ENCODE data around the gene PTPRCAP.
"Not testable (repeated sequence)": the region's sequence is repeated elsewhere in the genome, so short reads cannot be mapped to it uniquely, and the experiment has no call there.

The PTPRCAP gene

DNA sequence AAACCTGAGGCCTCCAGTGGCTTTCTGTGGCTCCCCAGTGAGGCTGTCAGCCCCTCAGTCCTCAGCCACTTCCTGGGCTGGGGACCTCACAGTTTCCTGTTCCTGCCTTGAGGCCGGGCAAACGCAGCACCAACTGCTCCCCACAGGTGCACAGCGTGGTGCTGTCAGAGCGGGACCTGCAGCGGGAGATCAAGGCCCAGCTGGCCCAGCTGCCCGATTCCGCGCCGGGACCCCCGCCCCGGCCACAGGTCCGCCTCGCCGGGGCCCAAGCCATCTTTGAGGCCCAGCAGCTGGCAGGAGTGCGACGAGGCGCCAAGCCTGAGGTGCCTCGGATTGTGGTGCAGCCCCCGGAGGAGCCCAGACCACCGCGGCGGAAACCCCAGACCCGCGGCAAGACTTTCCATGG is 28.2 kb downstream of the PTPRCAP start:
- DNase-seq (ENCODE audit: low spot score) = no peak

DNA sequence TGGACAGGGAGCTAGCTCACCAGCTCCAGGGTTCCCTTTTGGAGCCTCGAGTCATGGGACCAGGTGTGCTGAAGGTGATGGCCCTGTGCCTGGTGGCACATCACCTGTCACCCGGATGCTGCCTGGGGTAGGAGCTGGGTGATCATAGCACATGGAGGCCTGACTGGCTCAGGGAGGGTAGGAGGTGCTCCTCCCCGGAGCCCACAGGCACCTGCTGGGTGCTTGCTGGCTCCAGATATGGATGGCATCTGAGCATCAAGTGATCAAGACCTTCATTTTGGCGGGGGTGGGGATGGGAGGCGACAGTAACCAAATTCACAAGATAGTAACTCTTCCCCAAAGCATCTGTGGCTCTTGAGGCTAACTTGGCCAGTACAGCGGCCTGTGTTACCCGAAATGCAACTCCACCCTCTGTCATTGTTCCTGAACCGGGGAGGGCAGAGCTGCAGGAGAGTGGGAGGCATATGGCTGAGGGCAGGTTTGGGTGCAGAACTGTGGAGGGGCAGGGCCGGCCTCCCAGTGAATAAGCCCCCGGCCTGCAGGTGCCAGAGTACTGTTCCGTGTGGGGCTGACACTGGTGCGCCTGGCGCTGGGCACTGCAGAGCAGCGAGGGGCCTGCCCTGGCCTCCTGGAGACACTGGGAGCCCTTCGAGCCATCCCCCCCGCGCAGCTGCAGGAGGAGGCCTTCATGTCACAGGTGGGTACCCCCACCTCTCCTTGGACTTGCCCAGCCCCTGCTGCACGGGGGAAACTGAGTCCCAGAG is 28.9 kb downstream of the PTPRCAP start:
- DNase-seq (ENCODE audit: low spot score) = no peak

DNA sequence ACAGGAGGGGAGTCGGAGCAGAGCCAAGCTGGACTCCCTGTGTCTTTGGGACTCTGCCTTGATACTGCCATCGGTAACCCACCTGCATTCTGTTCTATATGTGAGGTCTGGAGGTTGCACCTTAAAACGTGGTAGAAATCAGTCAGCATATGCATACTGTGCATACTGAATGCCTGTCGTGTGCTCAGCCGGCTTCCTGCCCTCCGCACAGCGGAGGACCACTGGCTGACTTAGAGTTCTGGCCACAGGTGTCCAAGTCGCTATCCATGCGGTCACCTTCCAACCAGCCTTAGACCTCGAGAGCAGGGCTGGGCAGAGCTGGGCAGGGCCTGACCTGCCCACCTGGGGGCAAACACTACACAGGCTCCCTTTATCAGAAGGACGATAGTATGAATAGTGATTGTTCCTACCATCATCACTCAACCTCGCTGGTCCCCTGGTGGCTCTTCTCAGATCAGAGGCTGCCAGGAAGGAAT is 29.8 kb downstream of the PTPRCAP start:
- no peak for DNase-seq (ENCODE audit: low spot score)

DNA sequence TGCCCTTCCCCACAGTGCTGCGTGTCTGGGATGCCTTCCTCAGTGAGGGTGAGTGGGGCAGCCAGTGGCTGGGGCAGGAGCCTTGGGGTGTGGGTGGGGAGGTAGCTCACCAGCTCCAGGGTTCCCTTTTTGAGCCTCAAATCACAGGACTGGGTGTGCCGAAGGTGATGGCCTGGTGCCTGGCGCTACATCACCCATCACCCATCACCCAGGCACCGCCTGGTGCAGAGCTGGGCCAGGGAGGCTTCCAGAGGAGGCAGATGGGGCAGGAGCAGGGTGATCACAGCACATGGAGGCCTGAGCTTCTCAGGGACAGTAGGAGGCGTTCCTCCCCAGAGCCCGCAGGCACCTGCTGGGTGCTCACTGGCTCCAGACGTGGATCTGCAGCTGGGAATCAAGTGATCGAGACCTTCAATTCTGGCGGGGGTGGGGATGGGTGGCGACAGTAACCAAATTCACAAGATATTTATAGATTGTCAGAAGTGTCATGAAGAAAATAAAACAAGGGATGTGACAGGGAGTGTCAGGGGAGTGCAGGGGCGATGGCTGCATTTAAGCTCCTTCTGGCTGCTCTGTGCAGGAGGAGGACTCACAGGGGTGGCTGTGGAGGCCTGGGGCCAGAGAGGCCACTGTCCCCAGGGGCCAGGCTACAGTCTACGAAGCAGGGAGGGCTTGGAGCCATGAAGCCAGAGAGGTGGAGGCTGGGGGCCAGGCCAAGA is 30.4 kb downstream of the PTPRCAP start:
- DNase-seq (ENCODE audit: low spot score) = no peak

DNA sequence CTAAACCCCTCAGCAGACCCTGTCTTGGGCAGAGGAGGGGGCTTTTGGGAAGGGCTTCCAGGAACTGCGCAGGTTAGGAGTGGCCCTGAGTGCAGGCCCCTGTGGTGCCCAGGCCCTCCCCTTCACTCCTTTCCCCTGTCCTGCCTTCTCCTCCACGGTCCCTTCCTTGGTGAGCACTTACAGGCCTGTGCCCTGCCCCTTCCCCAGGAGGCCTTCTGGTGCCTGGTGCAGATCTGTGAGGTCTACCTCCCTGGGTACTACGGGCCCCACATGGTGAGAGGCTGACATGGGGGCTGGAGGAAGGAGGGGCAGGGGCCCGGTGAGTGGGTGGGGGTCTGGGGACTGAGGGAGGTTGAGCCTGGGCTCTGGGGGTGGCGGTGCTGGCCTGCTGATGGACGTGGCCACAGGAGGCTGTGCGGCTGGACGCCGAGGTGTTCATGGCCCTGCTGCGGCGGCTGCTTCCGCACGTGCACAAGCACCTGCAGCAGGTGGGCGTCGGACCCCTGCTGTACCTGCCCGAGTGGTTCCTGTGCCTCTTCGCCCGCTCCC is 31.0 kb downstream of the PTPRCAP start:
- DNase-seq (ENCODE audit: low spot score) = no peak

DNA sequence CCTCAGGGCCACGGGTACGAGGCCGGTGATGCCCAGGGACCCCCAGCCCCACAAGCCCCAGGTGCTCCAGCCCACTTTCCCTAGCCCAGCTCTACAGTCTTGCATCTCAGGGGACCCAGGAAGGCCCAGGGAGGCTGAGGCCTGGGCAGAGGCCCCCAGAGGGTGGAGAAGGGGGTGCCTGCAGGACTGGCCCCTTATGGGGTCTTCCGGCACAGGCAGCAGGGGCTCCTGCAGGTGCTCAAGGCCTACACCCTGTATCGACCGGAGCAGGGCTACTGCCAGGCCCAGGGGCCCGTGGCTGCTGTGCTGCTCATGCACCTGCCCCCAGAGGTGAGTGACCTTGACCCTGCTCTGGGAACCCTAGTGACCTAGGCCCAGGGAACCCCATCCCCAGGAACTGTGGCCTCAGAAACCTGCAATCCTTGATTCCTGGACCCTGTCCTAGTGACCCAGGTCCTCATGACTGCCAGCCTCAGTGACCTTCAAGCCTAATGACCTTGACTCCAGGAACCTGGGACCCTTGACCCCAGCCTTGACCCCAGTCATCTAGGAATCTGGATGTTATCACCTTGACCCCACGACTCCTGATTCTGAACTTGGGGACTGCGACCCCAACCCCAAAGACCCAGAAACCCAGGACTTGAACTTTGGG is 31.7 kb downstream of the PTPRCAP start:
- DNase-seq (ENCODE audit: low spot score) = no peak

DNA sequence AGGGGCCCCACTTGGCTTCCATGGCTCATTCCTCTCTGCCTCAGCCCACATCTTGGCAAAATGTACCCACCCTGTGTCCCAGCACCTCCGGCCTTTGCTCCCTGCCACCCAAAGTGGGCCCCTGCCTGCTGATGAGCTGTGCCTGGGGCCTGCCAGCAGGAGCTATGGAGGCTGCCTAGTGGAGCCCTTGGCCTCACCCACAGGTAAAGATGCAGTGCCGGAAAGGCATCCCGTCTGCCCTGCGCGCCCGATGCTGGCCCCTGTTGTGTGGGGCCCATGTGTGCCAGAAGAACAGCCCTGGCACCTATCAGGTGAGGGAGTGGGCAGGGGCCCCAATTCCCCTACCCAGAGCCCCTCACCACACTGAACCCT is 32.3 kb downstream of the PTPRCAP start:
- DNase-seq (ENCODE audit: low spot score) = no peak

DNA sequence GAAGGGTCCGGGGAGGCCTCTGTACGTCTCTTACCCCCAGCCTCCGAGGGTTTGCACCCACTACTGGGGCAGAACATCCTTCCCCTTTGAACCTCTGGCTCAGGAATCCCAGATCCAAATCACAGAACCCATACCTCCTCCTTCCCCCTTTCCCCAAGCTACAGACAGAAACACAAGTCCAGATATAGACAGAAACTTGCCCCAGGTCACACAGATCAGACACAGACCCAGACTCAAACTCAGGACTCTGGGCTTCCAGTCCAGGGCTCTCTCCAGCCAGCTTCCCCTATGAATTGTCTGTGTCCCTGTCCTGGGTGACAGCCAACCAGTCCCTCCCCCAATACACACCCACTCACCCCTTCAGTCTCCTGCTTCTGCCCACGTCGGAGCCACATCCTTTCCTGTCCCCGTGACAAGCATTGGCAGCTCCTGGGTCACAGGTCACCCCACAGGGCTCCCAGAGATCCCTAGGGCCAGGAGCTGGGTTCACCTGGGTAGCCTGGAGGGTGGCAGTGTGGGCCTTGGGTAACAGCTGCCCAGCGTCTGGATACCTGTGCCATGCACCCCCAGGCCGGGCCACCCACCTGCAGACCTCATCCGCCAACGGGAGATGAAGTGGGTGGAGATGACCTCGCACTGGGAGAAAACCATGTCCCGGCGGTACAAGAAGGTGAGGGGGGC is 32.8 kb downstream of the PTPRCAP start:
- no peak for DNase-seq (ENCODE audit: low spot score)

DNA sequence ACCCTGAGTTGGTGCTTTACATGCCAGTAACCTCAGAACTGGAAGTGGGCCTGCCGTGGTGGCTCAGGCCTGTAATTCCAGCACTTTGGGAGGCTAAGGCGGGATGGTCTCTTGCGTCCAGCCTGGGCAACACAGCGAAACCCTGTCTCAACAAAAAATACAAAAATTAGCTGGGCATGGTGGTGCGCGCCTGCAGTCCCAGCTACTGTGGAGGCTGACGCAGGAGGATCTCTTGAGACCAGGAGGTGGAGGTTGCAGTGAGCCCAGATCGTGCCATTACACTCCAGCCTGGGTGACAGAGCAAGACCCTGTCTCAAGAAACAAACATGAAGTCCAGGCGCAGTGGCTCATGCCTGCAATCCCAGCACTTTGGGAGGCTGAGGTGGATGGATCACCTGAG is 34.4 kb downstream of the PTPRCAP start:
- DNase-seq (ENCODE audit: low spot score) = not testable (repeated sequence)

DNA sequence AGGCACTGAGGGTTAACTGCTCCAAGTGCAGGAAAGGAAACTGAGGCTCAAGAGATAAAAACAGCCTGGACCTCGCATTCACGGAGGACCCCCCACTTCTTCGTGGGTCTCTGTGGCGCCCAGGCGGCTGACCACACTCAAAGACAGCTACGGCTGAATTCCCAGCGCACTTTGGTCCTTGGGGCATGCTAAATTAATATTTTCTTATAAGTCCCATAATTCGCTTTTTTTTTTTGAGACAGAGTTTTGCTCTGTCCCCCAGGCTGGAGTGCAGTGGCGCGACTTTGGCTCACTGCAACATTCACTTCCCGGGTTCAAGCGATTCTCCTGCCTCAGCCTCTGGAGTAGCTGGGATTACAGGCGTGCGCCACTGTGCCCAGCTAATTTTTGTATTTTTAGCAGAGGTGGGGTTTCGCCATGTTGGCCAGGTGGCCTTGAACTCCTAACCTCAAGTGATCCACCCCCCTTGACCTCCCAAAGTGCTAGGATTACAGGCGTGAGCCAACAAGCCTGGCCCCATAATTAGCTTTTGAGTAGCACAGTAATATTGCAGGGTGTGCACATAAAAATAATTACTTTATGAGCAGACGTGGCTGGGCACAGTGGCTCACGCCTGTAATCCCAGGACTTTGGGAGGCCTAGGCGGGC is 35.2 kb downstream of the PTPRCAP start:
- not testable (repeated sequence) for DNase-seq (ENCODE audit: low spot score)

DNA sequence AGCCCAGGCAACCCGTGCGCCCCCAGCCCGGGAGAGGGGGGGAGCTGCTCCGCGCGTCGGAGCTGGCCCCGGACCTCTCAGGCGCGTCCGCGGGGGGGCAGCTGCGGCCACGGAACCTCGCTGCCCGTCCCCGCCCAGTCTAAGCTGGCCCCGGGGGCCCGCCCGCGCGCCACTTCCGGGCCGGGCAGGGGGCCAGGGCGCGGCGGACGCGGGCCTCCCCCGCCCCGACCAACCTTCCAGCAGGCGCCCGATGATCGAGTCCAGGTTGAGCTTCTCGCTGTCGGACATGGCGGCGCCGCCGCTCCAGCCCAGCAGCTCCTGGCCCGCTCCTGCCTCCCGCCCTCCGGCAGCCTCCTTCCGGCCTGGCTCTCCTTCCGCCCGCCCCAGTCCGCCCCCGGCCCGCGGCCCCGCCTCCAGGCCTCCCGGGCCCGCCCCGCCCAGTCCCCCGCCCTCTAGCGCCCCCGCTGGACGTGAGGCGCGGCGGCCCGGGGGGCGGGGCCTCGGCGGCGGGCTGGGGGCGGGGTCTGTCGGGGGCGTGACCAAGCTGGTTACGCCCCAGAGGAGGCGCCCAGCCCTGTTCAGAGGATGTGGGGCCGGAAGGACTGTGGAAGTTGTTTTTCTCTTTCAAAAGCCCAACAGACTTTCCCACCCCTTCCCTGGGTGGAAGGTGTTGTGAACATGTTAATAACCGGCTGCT is 35.8 kb downstream of the PTPRCAP start, which contains the start of gene PPP1CA:
TSS of gene PPP1CA (minus strand) at position 364 of the 697 bp plus-strand sequence. CDS start at position 288, 76 bp downstream.
- DNase-seq (ENCODE audit: low spot score) = peak; percentile 99

DNA sequence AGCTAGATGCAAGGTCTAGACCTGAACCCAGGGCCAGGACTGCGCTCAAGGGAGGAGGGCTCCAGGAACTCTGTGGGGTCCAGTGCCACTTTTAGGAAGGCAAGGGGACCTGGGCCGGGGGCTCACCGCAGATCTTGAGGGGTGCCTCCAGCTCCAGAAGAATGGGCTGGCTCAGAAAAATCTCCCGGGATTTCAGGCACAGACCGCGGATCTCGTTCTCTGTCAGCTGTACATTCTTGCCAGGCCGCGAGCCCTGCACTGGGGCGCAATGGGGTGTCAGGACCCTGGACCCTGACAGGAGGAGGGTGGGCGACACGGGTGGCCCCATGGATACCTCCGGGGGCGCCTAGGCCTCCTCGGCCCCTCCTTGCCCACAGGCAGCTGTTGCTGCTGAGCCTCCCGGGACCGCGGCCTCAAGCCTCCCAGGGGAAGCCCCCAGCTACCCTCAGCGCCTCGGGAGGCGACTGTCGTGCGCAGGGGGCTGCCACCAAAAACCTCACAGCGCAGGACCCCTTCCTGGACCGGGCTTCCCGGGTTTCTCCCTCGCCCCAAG is 36.5 kb downstream of the PTPRCAP start:
- no peak for DNase-seq (ENCODE audit: low spot score)

DNA sequence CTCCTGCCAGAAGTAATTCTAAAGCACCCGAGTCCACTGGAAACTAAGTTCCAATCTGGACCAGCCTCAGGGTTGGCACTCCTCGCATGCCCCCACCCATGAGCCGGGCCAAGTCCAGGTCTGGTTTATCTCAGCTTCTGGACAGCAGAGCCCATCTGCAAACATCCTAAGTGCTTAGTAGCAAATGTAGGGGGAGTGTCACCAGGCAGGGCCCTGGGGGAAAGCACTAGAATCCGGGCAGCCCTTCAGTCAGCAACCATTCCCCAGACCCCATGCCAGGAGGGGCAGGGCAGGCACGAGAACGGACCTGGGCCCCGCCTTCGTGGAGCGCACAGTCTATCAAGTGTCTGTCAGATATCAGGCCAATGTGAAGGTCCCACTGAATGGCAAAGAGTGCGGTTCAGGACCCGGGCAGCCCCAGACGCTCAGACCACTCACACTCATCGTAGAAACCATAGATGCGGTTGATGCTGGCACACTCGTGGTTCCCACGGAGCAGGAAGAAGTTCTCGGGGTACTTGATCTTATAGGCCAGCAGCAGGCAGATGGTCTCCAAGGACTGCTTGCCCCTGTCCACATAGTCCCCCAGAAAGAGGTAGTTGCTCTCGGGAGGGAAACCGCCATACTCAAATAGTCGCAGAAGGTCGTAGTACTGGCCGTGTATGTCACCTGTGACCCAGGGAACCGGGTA is 37.1 kb downstream of the PTPRCAP start:
- DNase-seq (ENCODE audit: low spot score) = no peak

DNA sequence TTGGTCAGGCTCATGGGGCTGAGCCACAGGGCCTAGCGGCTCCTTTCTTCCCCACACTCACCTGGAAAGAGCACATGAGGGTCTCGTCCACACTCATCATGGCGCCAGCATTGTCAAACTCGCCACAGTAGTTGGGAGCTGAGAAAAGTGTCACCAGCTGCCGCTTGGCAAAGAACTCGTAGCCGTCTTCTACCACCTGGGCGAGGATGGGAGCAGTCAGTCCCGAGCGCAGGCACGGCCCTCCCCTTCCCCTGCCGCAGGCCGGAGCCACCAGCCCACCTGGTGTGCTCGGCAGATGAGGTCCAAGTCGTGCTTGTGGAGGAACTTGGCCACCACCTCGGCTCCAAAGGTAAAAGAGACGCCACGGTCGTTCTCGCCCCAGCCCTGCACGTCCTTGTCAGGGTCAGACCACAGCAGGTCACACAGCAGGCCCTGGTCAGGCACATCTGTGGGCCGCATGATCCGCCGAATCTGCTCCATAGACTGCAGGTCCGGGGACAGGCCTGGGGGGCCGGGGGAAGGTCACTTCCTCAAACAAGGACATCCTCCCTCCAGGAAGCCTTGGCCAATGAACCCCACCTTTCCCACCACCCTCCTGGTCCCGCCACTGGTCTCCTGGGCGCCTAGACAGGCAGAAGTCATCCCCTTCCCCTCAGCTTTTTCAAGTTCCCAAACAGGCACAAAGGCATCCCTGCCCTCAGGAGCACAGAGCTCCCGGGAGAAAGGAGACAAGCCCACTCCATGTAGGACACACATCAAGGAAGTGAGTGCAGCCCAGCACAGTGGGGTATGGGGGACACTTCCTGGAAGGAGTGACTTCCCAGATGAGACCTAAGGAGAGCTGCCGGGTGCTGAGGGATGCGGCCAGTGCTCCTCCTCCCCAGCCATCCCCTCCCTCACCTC is 38.6 kb downstream of the PTPRCAP start:
- no peak for DNase-seq (ENCODE audit: low spot score)

DNA sequence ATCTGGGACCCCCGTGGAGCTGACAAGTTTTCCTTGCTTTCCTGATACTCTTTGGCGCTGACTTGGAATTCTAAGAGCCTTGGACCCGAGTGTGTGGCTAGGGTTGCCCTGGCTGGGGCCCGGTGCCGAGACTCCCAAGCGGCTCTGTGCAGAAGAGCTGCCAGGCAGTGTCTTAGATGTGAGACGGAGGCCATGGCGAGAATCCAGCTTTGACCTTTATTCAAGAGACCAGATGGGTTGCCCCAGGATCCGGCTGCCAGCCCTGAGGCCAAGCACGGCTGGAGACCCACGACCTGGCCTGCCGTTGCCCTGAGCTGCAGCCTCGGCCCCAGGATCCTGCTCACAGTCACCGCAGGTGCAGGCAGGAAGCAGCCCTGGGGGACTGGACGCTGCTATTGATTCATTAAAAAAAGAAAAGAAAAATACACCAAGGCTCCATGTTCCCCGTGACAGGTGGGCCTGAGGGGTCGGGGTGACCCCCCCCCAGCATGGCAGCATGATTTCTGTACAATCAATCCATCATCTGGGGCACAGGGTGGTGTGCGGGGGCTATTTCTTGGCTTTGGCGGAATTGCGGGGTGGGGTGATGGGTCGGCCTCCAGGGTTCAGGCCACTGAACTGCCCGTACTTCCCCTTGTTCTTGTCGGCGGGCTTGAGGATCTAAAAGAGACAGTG is 39.4 kb downstream of the PTPRCAP start:
- no peak for DNase-seq (ENCODE audit: low spot score)

DNA sequence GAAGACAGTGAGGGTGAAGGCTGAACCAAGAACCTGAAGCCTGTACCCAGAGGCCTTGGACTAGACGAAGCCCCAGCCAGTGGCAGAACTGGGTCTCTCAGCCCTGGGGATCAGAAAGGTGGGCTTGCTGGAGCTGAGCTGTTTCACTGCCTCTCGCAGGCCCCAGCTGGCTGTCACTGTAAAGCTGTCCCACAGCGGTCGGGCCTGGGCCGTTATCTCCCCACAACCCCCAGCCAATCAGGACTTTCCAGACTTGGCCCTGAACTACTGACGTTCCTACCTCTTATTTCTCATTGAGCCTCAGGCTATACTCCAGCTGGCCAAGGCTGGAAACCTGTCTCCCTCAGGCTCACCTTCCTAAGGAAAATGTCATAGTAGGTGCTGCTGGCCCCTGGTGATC is 39.9 kb downstream of the PTPRCAP start:
- no peak for DNase-seq (ENCODE audit: low spot score)

DNA sequence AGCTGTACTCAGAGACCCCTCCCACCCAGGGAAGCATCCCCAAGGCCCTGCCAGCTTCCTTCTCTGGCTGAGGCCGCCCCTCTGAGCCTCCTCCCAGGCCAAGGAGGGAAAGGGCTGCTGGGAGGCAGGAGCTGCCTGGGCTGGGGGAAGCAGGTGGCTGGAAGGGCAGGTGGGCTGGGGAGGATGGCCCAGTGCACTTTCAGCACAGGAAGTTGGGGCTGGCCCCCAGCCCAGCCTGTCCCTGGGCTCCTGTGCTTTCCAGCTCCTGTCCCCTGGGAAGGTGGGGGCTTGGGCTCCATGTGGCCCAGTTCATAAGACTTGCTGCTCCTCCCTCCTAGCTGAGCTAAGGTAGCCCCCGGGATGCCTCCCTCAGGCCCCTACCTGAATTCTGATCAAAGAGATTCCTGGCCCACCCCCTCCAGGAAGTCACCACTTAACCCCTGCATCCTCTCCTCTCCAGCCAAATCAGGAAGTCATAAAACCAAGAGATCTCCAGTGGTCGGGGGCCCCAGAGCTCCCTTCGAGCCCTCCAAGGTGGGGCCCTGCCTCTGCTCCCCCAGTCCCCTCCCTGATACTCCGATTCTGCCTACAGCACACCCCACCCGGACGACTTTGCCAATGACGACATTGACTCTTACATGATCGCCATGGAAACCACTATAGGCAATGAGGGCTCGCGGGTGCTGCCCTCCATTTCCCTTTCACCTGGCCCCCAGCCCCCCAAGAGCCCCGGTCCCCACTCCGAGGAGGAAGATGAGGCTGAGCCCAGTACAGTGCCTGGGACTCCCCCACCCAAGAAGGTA is 40.7 kb downstream of the PTPRCAP start:
- DNase-seq (ENCODE audit: low spot score) = no peak

DNA sequence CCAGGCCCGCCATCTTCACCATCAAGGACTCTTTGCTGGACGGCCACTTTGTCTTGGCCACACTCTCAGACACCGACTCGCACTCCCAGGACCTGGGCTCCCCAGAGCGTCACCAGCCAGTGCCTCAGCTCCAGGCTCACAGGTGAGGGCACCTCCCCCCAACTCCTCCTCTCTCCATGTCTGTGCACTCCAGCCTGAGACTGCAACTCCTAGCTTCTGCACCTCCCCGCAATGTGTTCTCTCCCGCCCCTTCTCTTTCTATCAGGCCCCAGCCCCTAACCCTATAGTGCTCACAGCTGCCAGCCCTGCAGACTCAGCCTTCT is 41.3 kb downstream of the PTPRCAP start:
- DNase-seq (ENCODE audit: low spot score) = no peak

Measured in AG20443 (cell line).